IMR-90 (cell line): ENCODE data around the gene ZNF3. TPM values are rescaled to one million over a fixed set of nuclear protein-coding genes. Genes with fewer than 3 reads are reported as not detected.

ENCODE experiments used
- ATAC-seq: fragments of 200-7000 bp; cut with Tn5 transposase; 2 replicates; pipeline ENCODE4 v1.9.1; 2020; ENCODE audit warnings: low read depth, mild to moderate bottlenecking, moderate library complexity
- BruUV-seq: library from RNA; stranded (reverse); fragments of 400-500 nt; replicated peaks from 2 replicates; lab custom pipeline; 2021; lab: Mats Ljungman, UMichigan
- CTCF ChIA-PET: fragments of 300-600 bp; formaldehyde crosslinking; extraction: SDS; loops from one replicate; lab custom pipeline; 2021; ENCODE audit warnings: antibody characterized with exemption; lab: Yijun Ruan, JAX
- POLR2A ChIA-PET: fragments of 300-600 bp; sonication (Branson Sonifier 250); formaldehyde crosslinking; loops from one replicate; lab custom pipeline; 2022; ENCODE audit warnings: antibody characterized with exemption; ENCODE audit not compliant: unreplicated experiment; lab: Charles Lee
- DNase-seq: peaks from one replicate; pipeline ENCODE4 v3.0.0; 2013
- H2AFZ ChIP-seq: replicated peaks from 2 replicates; pipeline ENCODE3; 2013; ENCODE audit warnings: low read length, mild to moderate bottlenecking; ENCODE audit not compliant: poor library complexity
- H2AK5ac ChIP-seq: 2 replicates; pipeline ENCODE4 v1.6.1; 2013; ENCODE audit warnings: low read depth, low read length, inconsistent platforms
- H2AK9ac ChIP-seq: replicated peaks from 2 replicates; pipeline ENCODE3; 2013; ENCODE audit warnings: mild to moderate bottlenecking, low read depth, low read length, moderate library complexity; ENCODE audit not compliant: poor library complexity
- H2BK120ac ChIP-seq: 2 replicates; pipeline ENCODE4 v1.6.1; 2013; ENCODE audit warnings: low read depth, low read length, inconsistent platforms
- H2BK15ac ChIP-seq: 3 replicates; pipeline ENCODE4 v1.6.1; 2013; ENCODE audit warnings: low read depth, low read length, inconsistent platforms
- H2BK20ac ChIP-seq: 2 replicates; pipeline ENCODE4 v1.6.1; 2013; ENCODE audit warnings: low read depth, mild to moderate bottlenecking, inconsistent platforms, low read length, moderate library complexity
- H2BK5ac ChIP-seq: 2 replicates; pipeline ENCODE4 v1.6.1; 2013; ENCODE audit warnings: mild to moderate bottlenecking, low read depth, low read length, inconsistent platforms; ENCODE audit not compliant: poor library complexity, severe bottlenecking
- H3K14ac ChIP-seq: replicated peaks from 2 replicates; pipeline ENCODE4 v1.6.1; 2013; ENCODE audit warnings: low read depth, low read length, inconsistent platforms
- H3K18ac ChIP-seq: 2 replicates; pipeline ENCODE4 v1.6.1; 2013; ENCODE audit warnings: low read depth, low read length, control low read depth
- H3K23ac ChIP-seq: 2 replicates; pipeline ENCODE4 v1.6.1; 2013; ENCODE audit warnings: low read depth, low read length, inconsistent platforms
- H3K27ac ChIP-seq: 2 replicates; pipeline ENCODE4 v1.5.1; 2013; ENCODE audit warnings: mild to moderate bottlenecking, control low read depth, low read length; ENCODE audit not compliant: insufficient read depth
- H3K27me3 ChIP-seq: 2 replicates; pipeline ENCODE4 v1.6.1; 2013; ENCODE audit warnings: low read length; ENCODE audit not compliant: control insufficient read depth, insufficient read depth
- H3K36me3 ChIP-seq: 2 replicates; pipeline ENCODE4 v1.6.1; 2013; ENCODE audit warnings: low read length, mixed read lengths; ENCODE audit not compliant: control insufficient read depth, insufficient read depth
- H3K4ac ChIP-seq: 2 replicates; pipeline ENCODE4 v1.6.1; 2013; ENCODE audit warnings: low read depth, low read length, inconsistent platforms
- H3K4me1 ChIP-seq: 2 replicates; pipeline ENCODE4 v1.6.1; 2013; ENCODE audit warnings: low read length, mixed read lengths; ENCODE audit not compliant: control insufficient read depth, insufficient read depth
- H3K4me2 ChIP-seq: 2 replicates; pipeline ENCODE4 v1.6.1; 2013; ENCODE audit warnings: low read depth, mild to moderate bottlenecking, control low read depth, low read length, moderate library complexity
- H3K4me3 ChIP-seq: 2 replicates; pipeline ENCODE4 v1.5.1; 2013; ENCODE audit warnings: low read depth, mild to moderate bottlenecking, control low read depth, low read length, moderate library complexity; ENCODE audit not compliant: insufficient read depth
- H3K56ac ChIP-seq: 2 replicates; pipeline ENCODE4 v1.6.1; 2013; ENCODE audit warnings: low read length, inconsistent platforms; ENCODE audit not compliant: insufficient read depth; ENCODE audit errors: extremely low read depth
- H3K79me1 ChIP-seq, 2 experiments: 2 replicates each; pipeline ENCODE4 v1.6.1; 2013; ENCODE audit warnings: low read length in 2 of 2, inconsistent platforms in 1 of 2, low read depth in 1 of 2
- H3K9ac ChIP-seq: 2 replicates; pipeline ENCODE4 v1.6.1; 2013; ENCODE audit warnings: low read depth, low read length, control low read depth
- H3K9me1 ChIP-seq: 2 replicates; pipeline ENCODE4 v1.6.1; 2013; ENCODE audit warnings: low read length, inconsistent platforms; ENCODE audit not compliant: insufficient read depth
- H3K9me3 ChIP-seq: 2 replicates; pipeline ENCODE4 v1.6.1; 2013; ENCODE audit warnings: low read length; ENCODE audit not compliant: control insufficient read depth, insufficient read depth
- H4K20me1 ChIP-seq: 2 replicates; pipeline ENCODE4 v1.6.1; 2013; ENCODE audit warnings: low read length, inconsistent platforms; ENCODE audit not compliant: insufficient read depth
- H4K5ac ChIP-seq: 2 replicates; pipeline ENCODE4 v1.6.1; 2013; ENCODE audit warnings: mild to moderate bottlenecking, low read depth, low read length, control low read depth
- H4K8ac ChIP-seq, 2 experiments: 2 replicates each; pipeline ENCODE4 v1.6.1; 2013; ENCODE audit warnings: low read depth in 2 of 2, low read length in 2 of 2, control low read depth in 1 of 2, inconsistent platforms in 1 of 2
- H4K91ac ChIP-seq: 2 replicates; pipeline ENCODE4 v1.6.1; 2013; ENCODE audit warnings: low read depth, low read length, inconsistent platforms; ENCODE audit not compliant: insufficient read depth
- BHLHE40 ChIP-seq: fragments of 150-350 bp; IDR thresholded peaks from 2 replicates; pipeline ENCODE4 v1.6.1; 2016; ENCODE audit warnings: mild to moderate bottlenecking, low read depth, low read length
- CHD1 ChIP-seq: IDR thresholded peaks from 2 replicates; pipeline ENCODE4 v1.6.1; 2012; ENCODE audit warnings: low read depth, low read length, improper control_type of control experiment
- CTCF ChIP-seq: conservative IDR thresholded peaks from 2 replicates; pipeline ENCODE4 v1.5.1; 2012; ENCODE audit warnings: mild to moderate bottlenecking, low read depth, low read length, improper control_type of control experiment
- ELK1 ChIP-seq: fragments of 150-350 bp; IDR thresholded peaks from 2 replicates; pipeline ENCODE4 v1.6.1; 2016; ENCODE audit warnings: low read depth, mild to moderate bottlenecking, low read length, moderate library complexity, borderline replicate concordance
- MAFK ChIP-seq: IDR thresholded peaks from 2 replicates; pipeline ENCODE4 v1.6.1; 2012; ENCODE audit warnings: low read depth, low read length, improper control_type of control experiment
- MXI1 ChIP-seq: IDR thresholded peaks from 2 replicates; pipeline ENCODE4 v1.6.1; 2012; ENCODE audit warnings: low read depth, mild to moderate bottlenecking, low read length, moderate library complexity, borderline replicate concordance
- POLR2A ChIP-seq: IDR thresholded peaks from 2 replicates; pipeline ENCODE4 v1.6.1; 2012; ENCODE audit warnings: mild to moderate bottlenecking, low read depth, low read length
- RAD21 ChIP-seq: IDR thresholded peaks from 2 replicates; pipeline ENCODE4 v1.6.1; 2012; ENCODE audit warnings: low read length, improper control_type of control experiment
- RCOR1 ChIP-seq: IDR thresholded peaks from 2 replicates; pipeline ENCODE4 v1.6.1; 2012; ENCODE audit warnings: mild to moderate bottlenecking, low read length, improper control_type of control experiment; ENCODE audit not compliant: insufficient replicate concordance
- RFX5 ChIP-seq: IDR thresholded peaks from 2 replicates; pipeline ENCODE4 v1.8.0; 2012; ENCODE audit warnings: low read depth, mild to moderate bottlenecking, low read length, moderate library complexity
- SMC3 ChIP-seq: fragments of 150-350 bp; IDR thresholded peaks from 2 replicates; pipeline ENCODE4 v1.6.1; 2016; ENCODE audit warnings: low read depth, mild to moderate bottlenecking, antibody characterized with exemption, low read length, moderate library complexity
- USF2 ChIP-seq: fragments of 150-350 bp; IDR thresholded peaks from 2 replicates; pipeline ENCODE4 v1.6.1; 2017; ENCODE audit warnings: mild to moderate bottlenecking, antibody characterized with exemption, low read length, low read depth
- WGBS, 2 experiments: methylation state at CpG; one replicate each; pipeline versions ENCODE4 v1.1.5 to v1.1.7; 2013; ENCODE audit warnings: missing lambda C conversion rate in 2 of 2; ENCODE audit not compliant: insufficient read length in 1 of 2; ENCODE audit errors: extremely low coverage in 2 of 2; 5-methylcytosine and 5-hydroxymethylcytosine counted together
- dilution Hi-C: fragments of 300-500 bp; cut with HindIII; formaldehyde crosslinking; loops from one replicate; pipeline ENCODE4 v1.14.3; 2018; ENCODE audit warnings: low sequenced_read_pairs; ENCODE audit not compliant: unreplicated experiment
- in situ Hi-C: fragments of 300-500 bp; cut with MboI; formaldehyde crosslinking; loops from 3 replicates; pipeline ENCODE4 v1.14.3; 2019; ENCODE audit warnings: low sequenced_read_pairs, inconsistent platforms, mixed read lengths
- intact Hi-C: fragments of 100-400 bp; cut with micrococcal nuclease; formaldehyde crosslinking; loops from 2 replicates; pipeline ENCODE4 v1.10.0; 2022
- polyA plus RNA-seq, 3 experiments: library from polyadenylated mRNA; depleted of rRNA; stranded (reverse); fragments of >200 nt; gene quantifications; 2 replicates each; pipeline ENCODE4 v1.2.3, GENCODE V29; 2012; ENCODE audit warnings: low replicate concordance in 1 of 3
- total RNA-seq: library from RNA; depleted of rRNA; stranded (reverse); fragments of >200 nt; gene quantifications from 2 replicates; pipeline ENCODE4 v1.2.3, GENCODE V29; 2012

The ZNF3 gene
- total and polyA plus RNA-seq, 2 of the 4 experiments (the other 2 are of a cell fraction) = 24.8 to 30.8 TPM

GRCh38 chr7:100107125-100107737, 25.7 kb upstream of the ZNF3 start:
- ChIA-PET CTCF (no interaction called here), POLR2A (no interaction called here)
- Histone ChIP-seq H2AK5ac (no peak overlapping the region), H3K18ac (no peak overlapping the region), H3K23ac (no peak overlapping the region), H2BK15ac (no peak overlapping the region), H2AFZ (no peak overlapping the region), H3K14ac (no peak overlapping the region), H3K9ac (no peak overlapping the region), H2AK9ac (no peak overlapping the region), H3K79me1 (peaks cover 5 to 18% of the 10 kb centered on the region in 2 experiments), H3K9me3 (no peaks in the 10 kb centered on the region), H2BK5ac (no peak overlapping the region), H4K91ac (no peak overlapping the region), H4K20me1 (peaks cover 3% of the 10 kb centered on the region; the same call in 1 of the 2 replicates), H3K4ac (no peak overlapping the region), H3K4me2 (no peak overlapping the region), H4K8ac (no peak overlapping the region), H3K9me1 (peaks cover 5% of the 10 kb centered on the region; the same call in 1 of the 2 replicates), H3K27ac (no peak overlapping the region), H3K4me3 (no peak overlapping the region), H4K5ac (no peak overlapping the region), H3K27me3 (no peaks in the 10 kb centered on the region), H2BK20ac (no peak overlapping the region), H3K4me1 (peaks cover 7% of the 10 kb centered on the region), H3K56ac (no peak overlapping the region), H3K36me3 (peaks cover 64% of the 10 kb centered on the region), H2BK120ac (no peak overlapping the region)
- no peak for DNase-seq
- in situ Hi-C loops = no loop called here
- no peak for ATAC-seq
- BruUV-seq = TSS peak; percentile 97
- WGBS, 2 experiments = 82% methylated on average over 14 of the region's 25 CpGs; no CpG with 5 or more reads in 1 of the 2 experiments
- dilution Hi-C loops = no loop called here
- intact Hi-C loops = no loop called here
- TF ChIP-seq CHD1 (no peak), RCOR1 (no peak), BHLHE40 (no peak), ELK1 (no peak), MXI1 (no peak), RAD21 (no peak), CTCF (no peak), SMC3 (no peak), RFX5 (no peak), USF2 (no peak), POLR2A (no peak), MAFK (no peak)
